ENCODE results near the gene PEAK1. TPM values are rescaled to one million over a fixed set of nuclear protein-coding genes. Genes with fewer than 3 reads are reported as not detected.

Gene PEAK1
- total RNA-seq, 1 donor from 2014 or later = 75.2 TPM

DNA sequence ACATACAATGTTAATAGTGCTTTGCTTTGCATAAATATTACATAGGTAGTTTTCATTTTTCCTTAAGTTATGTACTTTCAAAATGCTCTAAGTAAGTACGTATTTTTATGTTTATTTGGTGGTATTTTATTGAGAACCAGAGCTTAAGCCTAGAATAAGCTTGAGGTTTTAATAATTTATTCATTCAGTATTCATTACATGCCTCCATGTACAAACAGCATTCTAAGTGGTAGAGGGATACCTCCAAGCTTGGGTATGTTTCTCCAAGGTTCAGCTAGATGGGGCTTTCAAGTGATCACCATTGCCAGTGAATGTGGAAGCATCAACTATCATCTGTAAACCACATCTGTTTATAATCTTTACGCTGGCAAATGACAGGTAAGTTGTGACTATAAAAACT is 52.3 kb downstream of the PEAK1 start:
- TF ChIP-seq, protein P1, sequence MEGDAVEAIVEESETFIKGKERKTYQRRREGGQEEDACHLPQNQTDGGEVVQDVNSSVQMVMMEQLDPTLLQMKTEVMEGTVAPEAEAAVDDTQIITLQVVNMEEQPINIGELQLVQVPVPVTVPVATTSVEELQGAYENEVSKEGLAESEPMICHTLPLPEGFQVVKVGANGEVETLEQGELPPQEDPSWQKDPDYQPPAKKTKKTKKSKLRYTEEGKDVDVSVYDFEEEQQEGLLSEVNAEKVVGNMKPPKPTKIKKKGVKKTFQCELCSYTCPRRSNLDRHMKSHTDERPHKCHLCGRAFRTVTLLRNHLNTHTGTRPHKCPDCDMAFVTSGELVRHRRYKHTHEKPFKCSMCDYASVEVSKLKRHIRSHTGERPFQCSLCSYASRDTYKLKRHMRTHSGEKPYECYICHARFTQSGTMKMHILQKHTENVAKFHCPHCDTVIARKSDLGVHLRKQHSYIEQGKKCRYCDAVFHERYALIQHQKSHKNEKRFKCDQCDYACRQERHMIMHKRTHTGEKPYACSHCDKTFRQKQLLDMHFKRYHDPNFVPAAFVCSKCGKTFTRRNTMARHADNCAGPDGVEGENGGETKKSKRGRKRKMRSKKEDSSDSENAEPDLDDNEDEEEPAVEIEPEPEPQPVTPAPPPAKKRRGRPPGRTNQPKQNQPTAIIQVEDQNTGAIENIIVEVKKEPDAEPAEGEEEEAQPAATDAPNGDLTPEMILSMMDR (IDR thresholded peaks at IDR 0.05; ENCODE audit: borderline replicate concordance) = no peak
- no peak overlapping the region for H3K27ac ChIP-seq (replicated peaks)
- intact Hi-C loops (cut with micrococcal nuclease) = no loop called here
- no peak overlapping the region for H3K4me3 ChIP-seq
- no peak for DNase-seq
- H3K27me3 ChIP-seq (ENCODE audit: low read depth) = no peaks in the 10 kb centered on the region
- peaks cover 21% of the 10 kb centered on the region for H3K4me1 ChIP-seq
- peaks cover under 1% of the 10 kb centered on the region for H3K9me3 ChIP-seq (replicated peaks)
- H3K36me3 ChIP-seq = peaks cover 14% of the 10 kb centered on the region

DNA sequence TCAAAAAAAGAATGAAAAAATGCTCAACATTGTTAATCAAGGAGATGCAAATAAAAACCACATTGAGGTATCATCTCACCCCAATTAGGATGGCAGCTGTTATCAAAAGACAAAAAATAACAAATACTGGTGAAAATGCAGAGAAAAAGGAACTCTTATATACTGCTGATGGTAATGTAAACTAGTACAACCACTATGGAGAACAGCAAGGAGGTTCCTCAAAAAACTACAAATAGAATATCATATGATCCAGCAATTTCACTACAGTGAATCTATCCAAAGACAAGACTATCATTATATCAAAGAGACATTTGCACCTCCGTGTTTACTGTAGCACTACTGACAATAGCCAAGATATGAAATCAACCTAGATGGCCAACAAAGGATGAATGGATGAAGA is 58.4 kb downstream of the PEAK1 start:
- Histone ChIP-seq H3K4me3 (no peak overlapping the region), H3K4me1 (peaks cover 24% of the 10 kb centered on the region), H3K36me3 (peaks cover 14% of the 10 kb centered on the region), H3K27ac (replicated peaks) (no peak overlapping the region), H3K9me3 (replicated peaks) (no peaks in the 10 kb centered on the region), H3K27me3 (ENCODE audit: low read depth) (no peaks in the 10 kb centered on the region)
- intact Hi-C loops (cut with micrococcal nuclease) = no loop called here
- TF ChIP-seq, protein P1 (IDR thresholded peaks at IDR 0.05; ENCODE audit: borderline replicate concordance) = no peak
- no peak for DNase-seq

DNA sequence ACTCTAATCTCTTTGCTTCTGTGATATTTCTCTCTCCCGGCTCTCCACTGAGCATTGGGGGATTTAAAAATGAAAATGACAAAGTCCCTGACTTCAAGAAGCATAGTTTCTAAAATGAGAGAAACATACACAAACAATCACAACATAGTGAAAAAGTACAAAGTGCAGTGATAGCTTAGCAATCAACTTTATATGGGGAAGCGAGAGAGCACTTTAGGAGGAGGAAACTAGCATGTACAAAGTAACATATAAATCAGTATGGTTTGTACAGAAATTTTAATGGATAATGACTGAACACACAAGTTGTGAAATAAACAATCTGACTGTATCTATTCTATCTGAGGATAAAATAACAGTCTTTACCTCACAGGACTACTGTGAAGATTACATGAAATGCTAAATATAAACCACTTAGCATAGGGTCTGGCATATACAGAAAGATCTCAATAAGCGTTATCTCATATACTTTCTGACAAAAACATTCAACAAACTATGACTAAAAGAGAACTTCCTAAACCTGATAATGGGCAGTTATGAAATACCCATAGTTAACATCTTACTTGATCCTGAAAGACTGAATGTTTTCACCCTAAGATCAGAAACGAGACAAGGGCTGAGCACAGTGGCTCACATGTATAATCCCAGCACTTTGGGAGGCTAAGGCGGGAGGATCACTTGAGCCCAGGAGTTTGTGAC is 61.2 kb downstream of the PEAK1 start:
- intact Hi-C loops (cut with micrococcal nuclease) = no loop called here
- no peak for DNase-seq
- TF ChIP-seq, protein P1 (IDR thresholded peaks at IDR 0.05; ENCODE audit: borderline replicate concordance) = no peak
- Histone ChIP-seq H3K36me3 (peaks cover 5% of the 10 kb centered on the region), H3K4me1 (peaks cover 34% of the 10 kb centered on the region), H3K27ac (replicated peaks) (no peak overlapping the region), H3K4me3 (no peak overlapping the region), H3K9me3 (replicated peaks) (no peaks in the 10 kb centered on the region), H3K27me3 (ENCODE audit: low read depth) (no peaks in the 10 kb centered on the region)

DNA sequence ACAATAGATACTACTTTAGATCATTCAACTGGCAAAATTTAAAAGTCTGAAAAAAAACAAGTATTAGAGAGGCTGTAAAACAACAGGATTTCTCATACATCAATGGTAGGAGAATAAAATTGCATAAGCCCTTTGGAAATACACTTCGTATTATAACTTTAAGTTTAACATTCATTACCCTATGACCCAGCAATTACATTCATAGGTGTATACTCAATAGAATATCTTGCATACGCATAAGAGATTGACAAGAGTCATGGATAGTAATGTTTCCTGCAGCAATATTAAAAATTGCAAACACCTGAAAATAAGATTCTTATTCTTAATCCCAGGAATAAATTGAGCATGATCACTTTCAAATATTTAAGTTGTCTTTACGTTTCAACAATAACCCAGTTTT is 63.6 kb downstream of the PEAK1 start:
- TF ChIP-seq, protein P1 (IDR thresholded peaks at IDR 0.05; ENCODE audit: borderline replicate concordance) = no peak
- intact Hi-C loops (cut with micrococcal nuclease) = no loop called here
- H3K4me3 ChIP-seq = no peak overlapping the region
- peaks cover 56% of the 10 kb centered on the region for H3K4me1 ChIP-seq
- H3K27ac ChIP-seq (replicated peaks) = no peak overlapping the region
- no peak for DNase-seq
- H3K27me3 ChIP-seq (ENCODE audit: low read depth) = no peaks in the 10 kb centered on the region
- no peaks in the 10 kb centered on the region for H3K9me3 ChIP-seq (replicated peaks)
- no peaks in the 10 kb centered on the region for H3K36me3 ChIP-seq

DNA sequence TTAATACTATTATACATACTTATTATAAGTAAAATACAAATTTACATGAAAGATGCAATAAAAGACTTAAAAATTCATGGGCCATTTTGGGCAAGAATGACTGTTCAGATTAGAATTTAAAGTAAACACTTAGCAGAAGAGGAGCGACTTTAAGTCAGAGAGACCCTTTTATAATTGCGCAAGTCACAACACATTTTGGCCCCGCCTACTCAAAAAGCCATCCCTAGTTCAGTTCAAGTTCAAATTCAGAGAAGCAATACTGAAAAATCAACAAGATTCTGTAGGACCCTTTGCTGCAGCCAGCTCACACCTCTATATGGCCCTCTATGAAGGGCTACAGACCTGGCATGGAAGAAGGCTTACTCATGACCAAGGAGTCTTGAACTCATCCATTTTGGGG is 64.6 kb downstream of the PEAK1 start:
- H3K9me3 ChIP-seq (replicated peaks) = no peaks in the 10 kb centered on the region
- H3K4me1 ChIP-seq = peaks cover 65% of the 10 kb centered on the region
- TF ChIP-seq, protein P1 (IDR thresholded peaks at IDR 0.05; ENCODE audit: borderline replicate concordance) = no peak
- no peak overlapping the region for H3K4me3 ChIP-seq
- no peak for DNase-seq
- H3K27me3 ChIP-seq (ENCODE audit: low read depth) = no peaks in the 10 kb centered on the region
- H3K36me3 ChIP-seq = no peaks in the 10 kb centered on the region
- intact Hi-C loops (cut with micrococcal nuclease) = no loop called here
- H3K27ac ChIP-seq (replicated peaks) = no peak overlapping the region

Data from left ventricle myocardium inferior (tissue), 1 donor.